Transverse colon (tissue), 4 donors: Measurements from ENCODE around the gene OTOG. TPM values are rescaled to one million over a fixed set of nuclear protein-coding genes. Genes with fewer than 3 reads are reported as not detected.

Experiments used
- DNase-seq: peaks from one replicate; pipeline ENCODE4 v3.0.0-alpha.2; 2019
- H3K27ac ChIP-seq, 4 donors: fragments of 200-600 bp; sonication (generic); 2 replicates each; pipeline ENCODE4 v1.5.1; 2016 to 2018; ENCODE audit warnings: inconsistent platforms in 4 of 4
- H3K27me3 ChIP-seq: fragments of 200-600 bp; sonication (generic); 2 replicates; pipeline ENCODE4 v1.5.1; 2017; ENCODE audit warnings: inconsistent platforms
- H3K36me3 ChIP-seq, 4 donors: fragments of 200-600 bp; sonication (generic); 2 replicates each; pipeline ENCODE4 v1.5.1; 2017 to 2019; ENCODE audit warnings: inconsistent platforms in 4 of 4
- H3K4me1 ChIP-seq, 4 donors: fragments of 200-600 bp; sonication (generic); 2 replicates each; pipeline ENCODE4 v1.5.1; 2017 to 2020; ENCODE audit warnings: inconsistent platforms in 4 of 4
- H3K4me3 ChIP-seq, 4 donors: fragments of 200-600 bp; sonication (generic); 1 replicate in 1 of 4; 2 replicates in 3 of 4; pipeline versions ENCODE4 v1.5.1 to v1.6.1; 2017 to 2019; ENCODE audit warnings: inconsistent platforms in 4 of 4
- H3K9me3 ChIP-seq, 2 donors: fragments of 200-600 bp; sonication (generic); 2 replicates each; pipeline ENCODE4 v1.5.1; 2017 to 2019; ENCODE audit warnings: inconsistent platforms in 2 of 2
- CTCF ChIP-seq, 5 experiments: fragments of 200-600 bp in 3 of 5; fragments of 450-650 bp in 2 of 5; sonication (generic) in 3 of 5; IDR thresholded peaks; 1 replicate in 2 of 5; 2 replicates in 3 of 5; pipeline ENCODE4 v1.5.1; 2016 to 2017; ENCODE audit warnings: antibody characterized with exemption in 5 of 5, inconsistent platforms in 3 of 5, mild to moderate bottlenecking in 2 of 5, moderate library complexity in 1 of 5
- EP300 ChIP-seq: sonication (generic); formaldehyde crosslinking; IDR thresholded peaks from one replicate; pipeline ENCODE4 v1.6.1; 2017; ENCODE audit warnings: antibody characterized with exemption, low read depth
- POLR2A ChIP-seq: fragments of 450-650 bp; IDR thresholded peaks from one replicate; pipeline ENCODE4 v1.6.1; 2016; ENCODE audit warnings: antibody characterized with exemption, mild to moderate bottlenecking, moderate library complexity
- POLR2AphosphoS5 ChIP-seq, 3 donors: sonication (generic); formaldehyde crosslinking; IDR thresholded peaks; one replicate each; pipeline ENCODE4 v1.6.1; 2016; ENCODE audit warnings: antibody characterized with exemption in 3 of 3
- WGBS, 2 donors: methylation state at CpG; one replicate each; pipeline ENCODE4 v1.1.5; 2018; ENCODE audit warnings: low coverage in 1 of 2; 5-methylcytosine and 5-hydroxymethylcytosine counted together
- in situ Hi-C, 4 donors: fragments of 200-750 bp; cut with MboI; loops; one replicate each; pipeline versions ENCODE4 v1.15.0 to v1.15.1; 2017; ENCODE audit warnings: low sequenced_read_pairs in 3 of 4, low pct_ligation_motif_present in 1 of 4, low pct_unique_long_range_greater_than_20kb in 1 of 4
- intact Hi-C: fragments of 100-400 bp; cut with DNase I; formaldehyde crosslinking; loops from one replicate; pipeline ENCODE4 v1.15.1; 2023; ENCODE audit warnings: low total_unique reads
- total RNA-seq, 4 donors: library from RNA; depleted of rRNA; stranded (reverse); fragments of >200 nt; gene quantifications; one replicate each; pipeline ENCODE4 v1.1.0, GENCODE V29; 2016

The OTOG gene
- total RNA-seq, 4 donors from 2014 or later: not detected

DNA sequence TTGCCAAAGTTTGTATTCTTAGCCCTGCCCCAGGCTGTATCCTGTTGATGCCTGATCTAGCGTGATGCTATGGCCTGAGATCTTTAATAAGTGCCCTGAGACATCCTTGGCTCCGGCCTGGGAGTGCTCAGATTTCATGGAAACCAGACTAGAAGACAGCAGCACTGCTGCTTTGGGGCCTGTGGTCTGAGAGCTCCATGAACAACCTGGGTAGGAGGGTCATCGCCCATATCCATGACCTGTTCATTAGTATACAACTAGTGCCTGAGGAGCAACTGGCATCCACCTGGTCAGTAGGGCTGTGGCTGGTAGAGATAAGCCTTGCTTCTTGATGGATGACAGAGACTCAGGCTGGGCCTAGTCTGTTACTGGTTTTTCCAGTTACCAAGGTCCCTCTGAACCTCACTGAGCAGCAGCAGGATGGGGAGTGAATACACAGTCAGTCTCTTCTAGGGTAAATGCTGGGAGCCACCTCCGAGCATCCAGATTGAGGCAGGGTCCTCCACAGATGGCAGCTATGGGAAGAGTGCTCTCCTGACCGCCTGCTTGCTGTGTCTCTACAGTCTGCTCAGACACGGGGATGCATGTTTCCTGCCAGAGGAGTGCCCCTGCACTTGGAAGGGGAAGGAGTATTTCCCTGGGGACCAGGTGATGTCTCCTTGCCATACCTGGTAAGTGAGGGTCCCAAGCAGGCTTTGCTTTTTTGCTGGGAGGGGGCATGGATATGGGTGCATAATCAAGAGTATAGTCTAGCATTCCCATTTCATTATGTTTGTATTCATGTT, 39.0 kb downstream of the OTOG start:
- no peak overlapping the region for H3K27ac ChIP-seq
- intact Hi-C loops (no loop called here), in situ Hi-C loops (no loop called here)
- H3K4me3 ChIP-seq: no peak overlapping the region
- peaks cover 8% of the 10 kb centered on the region for H3K27me3 ChIP-seq
- no peaks in the 10 kb centered on the region for H3K9me3 ChIP-seq
- H3K36me3 ChIP-seq: no peaks in the 10 kb centered on the region
- DNase-seq: no peak
- TF ChIP-seq POLR2AphosphoS5 (IDR thresholded peaks at IDR 0.05) (no peak), POLR2A (no peak)
- 78% methylated on average over 6 of the region's 6 CpGs; no CpG with 5 or more reads in 1 of the 2 donors for WGBS, 2 donors
- no peaks in the 10 kb centered on the region for H3K4me1 ChIP-seq

DNA sequence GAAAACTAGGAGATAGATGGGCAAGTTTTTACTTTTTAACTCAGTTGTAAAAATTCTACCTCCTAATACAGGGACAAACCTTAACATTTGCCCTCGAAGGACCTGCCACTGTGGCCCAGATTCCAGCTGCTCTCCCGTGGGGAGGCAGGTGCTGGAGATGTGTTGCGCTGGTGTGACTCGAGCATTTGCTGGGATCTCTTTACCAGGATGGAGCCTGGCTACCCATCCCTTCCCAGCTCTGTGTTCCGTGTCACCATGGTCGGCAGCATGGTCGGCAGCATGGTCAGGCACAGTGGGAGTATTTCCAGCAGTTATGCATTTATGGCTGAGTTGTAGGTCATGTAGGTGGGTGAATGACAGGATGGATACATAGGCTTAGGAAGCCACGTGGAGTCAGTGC, 41.1 kb downstream of the OTOG start:
- in situ Hi-C loops (no loop called here), intact Hi-C loops (no loop called here)
- no peak overlapping the region for H3K27ac ChIP-seq
- H3K4me1 ChIP-seq: no peaks in the 10 kb centered on the region
- no peaks in the 10 kb centered on the region for H3K36me3 ChIP-seq
- H3K4me3 ChIP-seq: no peak overlapping the region
- no peak for DNase-seq
- H3K9me3 ChIP-seq: no peaks in the 10 kb centered on the region
- TF ChIP-seq CTCF (IDR thresholded peaks at IDR 0.05) (no peak), EP300 (no peak), POLR2AphosphoS5 (IDR thresholded peaks at IDR 0.05) (no peak)
- peaks cover 8% of the 10 kb centered on the region for H3K27me3 ChIP-seq
- 74% methylated on average over 8 of the region's 8 CpGs; no CpG with 5 or more reads in 1 of the 2 donors for WGBS, 2 donors

- in situ Hi-C loops: no loop called here
- no peak overlapping the region for H3K27ac ChIP-seq
- no peaks in the 10 kb centered on the region for H3K4me1 ChIP-seq
- WGBS, 2 donors: 77 to 84% methylated on average over 4 of the region's 4 CpGs
- intact Hi-C loops: no loop called here
- peaks cover 8% of the 10 kb centered on the region for H3K27me3 ChIP-seq
- no peak for DNase-seq
- H3K9me3 ChIP-seq: no peaks in the 10 kb centered on the region
- no peaks in the 10 kb centered on the region for H3K36me3 ChIP-seq
- H3K4me3 ChIP-seq: no peak overlapping the region
- TF ChIP-seq POLR2AphosphoS5 (IDR thresholded peaks at IDR 0.05) (no peak), EP300 (no peak), CTCF (IDR thresholded peaks at IDR 0.05) (no peak), POLR2A (no peak)
These were observed 41.7 kb downstream of the OTOG start for GRCh38 chr11:17588721-17589120.

DNA sequence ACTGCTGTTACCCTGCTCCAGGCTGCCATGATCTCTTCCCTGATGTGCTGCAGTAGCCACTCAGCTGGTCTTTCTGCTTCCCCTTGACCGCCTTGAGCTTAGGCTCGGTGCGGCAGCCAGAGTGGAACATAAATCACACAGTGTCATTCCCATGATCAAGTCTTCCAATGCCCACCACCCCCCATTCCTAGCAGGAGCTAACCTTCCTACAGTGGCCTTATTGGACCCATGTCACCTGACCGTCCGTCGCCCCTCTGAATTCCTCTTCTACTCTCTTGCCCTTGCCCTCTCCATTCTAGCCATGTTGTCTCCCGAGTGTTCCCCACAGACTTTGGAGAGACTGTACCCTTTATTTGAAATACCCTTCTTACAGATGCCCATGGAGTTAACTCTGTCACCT, 43.4 kb downstream of the OTOG start:
- Histone ChIP-seq H3K36me3 (no peaks in the 10 kb centered on the region), H3K27ac (no peak overlapping the region), H3K4me3 (no peak overlapping the region), H3K9me3 (no peaks in the 10 kb centered on the region), H3K4me1 (no peaks in the 10 kb centered on the region), H3K27me3 (no peaks in the 10 kb centered on the region)
- 60 to 94% methylated on average over 1 to 7 of the region's 7 CpGs for WGBS, 2 donors
- in situ Hi-C loops: loop anchor here in 1 of 4 donors (10.0 kb wide), 1 partner anchor 384 kb away; no protein-coding TSS in a partner anchor
- TF ChIP-seq EP300 (no peak), POLR2A (no peak), POLR2AphosphoS5 (IDR thresholded peaks at IDR 0.05) (no peak), CTCF (IDR thresholded peaks at IDR 0.05) (no peak)
- DNase-seq: no peak
- intact Hi-C loops: no loop called here
